Endodermal cell (in vitro differentiated cells): Measurements from ENCODE around the gene KRTAP5-10. TPM values are rescaled to one million over a fixed set of nuclear protein-coding genes. Genes with fewer than 3 reads are reported as not detected.
"Not testable (repeated sequence)": the region's sequence is repeated elsewhere in the genome, so short reads cannot be mapped to it uniquely, and the experiment has no call there.

Experiments used
- DNase-seq: peaks from one replicate; pipeline ENCODE4 v3.0.0-alpha.2; 2017
- H3K27ac ChIP-seq: 2 replicates; pipeline ENCODE4 v1.5.1; 2013; ENCODE audit warnings: mild to moderate bottlenecking, low read depth, low read length, moderate library complexity
- H3K27me3 ChIP-seq: 2 replicates; pipeline ENCODE4 v1.6.1; 2013; ENCODE audit warnings: mild to moderate bottlenecking, low read length, moderate library complexity; ENCODE audit not compliant: insufficient read depth, control insufficient read depth, poor library complexity, severe bottlenecking
- H3K36me3 ChIP-seq: 2 replicates; pipeline ENCODE4 v1.7.0; 2013; ENCODE audit warnings: mild to moderate bottlenecking, low read length, moderate library complexity; ENCODE audit not compliant: control insufficient read depth, insufficient read depth
- H3K4me1 ChIP-seq: one replicate; pipeline ENCODE4 v1.7.0; 2013; ENCODE audit warnings: low read length; ENCODE audit not compliant: control insufficient read depth, insufficient read depth
- H3K4me3 ChIP-seq: 2 replicates; pipeline ENCODE4 v1.5.1; 2013; ENCODE audit warnings: mild to moderate bottlenecking, low read length, moderate library complexity
- H3K9ac ChIP-seq: 2 replicates; pipeline ENCODE4 v1.6.1; 2013; ENCODE audit warnings: mild to moderate bottlenecking, low read length, moderate library complexity; ENCODE audit not compliant: poor library complexity, severe bottlenecking; ENCODE audit errors: extremely low read depth
- H3K9me3 ChIP-seq: 2 replicates; pipeline ENCODE4 v1.6.1; 2013; ENCODE audit warnings: mild to moderate bottlenecking, low read length, moderate library complexity; ENCODE audit not compliant: control insufficient read depth
- H3K27ac Mint-ChIP-seq: 2 replicates; pipeline ENCODE4 v1.8.0; 2020; ENCODE audit warnings: mixed read lengths
- H3K27me3 Mint-ChIP-seq: 2 replicates; pipeline ENCODE4 v1.8.0; 2021; ENCODE audit warnings: mild to moderate bottlenecking, mixed read lengths; ENCODE audit not compliant: insufficient read depth
- H3K36me3 Mint-ChIP-seq: 2 replicates; pipeline ENCODE4 v1.8.0; 2020; ENCODE audit warnings: low read depth, mixed read lengths
- H3K4me1 Mint-ChIP-seq: 2 replicates; pipeline ENCODE4 v1.8.0; 2020; ENCODE audit warnings: mixed read lengths
- H3K4me3 Mint-ChIP-seq: 2 replicates; pipeline ENCODE4 v1.8.0; 2020; ENCODE audit warnings: mild to moderate bottlenecking, moderate library complexity, mixed read lengths
- H3K9me3 Mint-ChIP-seq: 2 replicates; pipeline ENCODE4 v1.8.0; 2020; ENCODE audit warnings: mild to moderate bottlenecking, mixed read lengths
- CTCF ChIP-seq: fragments of 200-600 bp; sonication (generic); conservative IDR thresholded peaks from 2 replicates; pipeline ENCODE4 v1.5.0; 2021; ENCODE audit warnings: antibody characterized with exemption, mild to moderate bottlenecking
- WGBS, 2 experiments: methylation state at CpG; one replicate each; pipeline versions ENCODE4 v1.1.5 to v1.1.7; 2013; ENCODE audit warnings: missing lambda C conversion rate in 2 of 2, mixed read lengths in 1 of 2; ENCODE audit not compliant: insufficient coverage in 1 of 2, insufficient read length in 1 of 2; 5-methylcytosine and 5-hydroxymethylcytosine counted together
- total RNA-seq, 2 donors: library from RNA; stranded (reverse); fragmentation: NEBNext Ultra II Directional in 1 of 2; extraction: Animal tissue kit (Norgen Biotek cat#: 25700) in 1 of 2; gene quantifications; 2 replicates in 1 of 2; 3 replicates in 1 of 2; pipeline ENCODE4 v1.2.1, GENCODE V29; 2021

Gene KRTAP5-10
- total RNA-seq, 2 donors from 2014 or later = 0.29 TPM; not detected in 1

- Histone ChIP-seq H3K4me1 (no peaks in the 10 kb centered on the region), H3K36me3 (no peaks in the 10 kb centered on the region), H3K9ac (no peak overlapping the region), H3K27me3 (no peaks in the 10 kb centered on the region), H3K9me3 (peaks cover 11% of the 10 kb centered on the region), H3K27ac (no peak overlapping the region), H3K4me3 (no peak overlapping the region)
- Mint-ChIP-seq H3K9me3 (peaks cover 22% of the 10 kb centered on the region), H3K36me3 (no peaks in the 10 kb centered on the region), H3K4me1 (peaks cover 9% of the 10 kb centered on the region), H3K4me3 (no peak overlapping the region), H3K27ac (no peak overlapping the region), H3K27me3 (peaks cover 14% of the 10 kb centered on the region)
- DNase-seq = no peak
- no peak for TF ChIP-seq CTCF
- WGBS, 2 experiments = 86 to 97% methylated on average over 1 to 3 of the region's 4 CpGs
Observed at GRCh38 chr11:71564430-71564829, 933 bp upstream of the KRTAP5-10 start.

- 93 to 98% methylated on average over 6 to 10 of the region's 10 CpGs for WGBS, 2 experiments
- no peak for DNase-seq
Observed at GRCh38 chr11:71566081-71566620, 788 bp downstream of the KRTAP5-10 start.

GRCh38 chr11:71566626-71567599, 1.6 kb downstream of the KRTAP5-10 start:
- WGBS, 2 experiments = 71 to 78% methylated on average over 6 to 16 of the region's 21 CpGs
- H3K9ac ChIP-seq = not testable (repeated sequence)

More at GRCh38 chr11:71566081-71566620, 788 bp downstream of the KRTAP5-10 start:
- Histone ChIP-seq H3K27ac (no peak overlapping the region), H3K9me3 (peaks cover 6% of the 10 kb centered on the region), H3K9ac (no peak overlapping the region), H3K36me3 (no peaks in the 10 kb centered on the region), H3K4me3 (no peak overlapping the region), H3K4me1 (no peaks in the 10 kb centered on the region), H3K27me3 (no peaks in the 10 kb centered on the region)
- H3K9me3 Mint-ChIP-seq = peaks cover 6% of the 10 kb centered on the region
- peaks cover 14% of the 10 kb centered on the region for H3K27me3 Mint-ChIP-seq
- no peak overlapping the region for H3K27ac Mint-ChIP-seq
- no peaks in the 10 kb centered on the region for H3K36me3 Mint-ChIP-seq
- H3K4me3 Mint-ChIP-seq = no peak overlapping the region
- H3K4me1 Mint-ChIP-seq = peaks cover 9% of the 10 kb centered on the region
- no peak for TF ChIP-seq CTCF

DNA sequence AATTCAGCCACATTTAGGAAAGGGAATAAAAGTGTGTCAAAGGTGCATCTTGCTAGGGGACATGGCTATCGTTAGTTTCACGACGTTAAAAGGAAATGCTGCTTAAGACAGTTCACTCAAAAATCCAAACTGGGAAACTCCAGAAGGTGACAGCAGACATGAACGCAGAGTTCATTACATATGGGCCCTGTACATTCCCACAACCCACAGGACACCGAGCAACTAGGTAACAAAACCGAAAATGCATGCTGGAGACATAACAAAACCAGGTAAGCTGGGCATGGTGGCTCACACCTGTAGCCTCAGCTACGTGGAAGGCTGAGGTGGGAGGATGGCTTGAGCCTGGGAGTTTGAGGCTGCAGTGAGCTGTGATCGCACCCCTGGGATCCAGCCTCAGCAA, 2.3 kb downstream of the KRTAP5-10 start:
- peaks cover 16% of the 10 kb centered on the region for H3K27me3 Mint-ChIP-seq
- H3K36me3 ChIP-seq, H3K36me3 Mint-ChIP-seq, H3K27me3 ChIP-seq, H3K27ac ChIP-seq, H3K9me3 Mint-ChIP-seq, H3K9ac ChIP-seq, H3K27ac Mint-ChIP-seq, H3K4me3 Mint-ChIP-seq, H3K9me3 ChIP-seq, H3K4me1 ChIP-seq, H3K4me3 ChIP-seq, DNase-seq: not testable (repeated sequence)
- H3K4me1 Mint-ChIP-seq = peaks cover 12% of the 10 kb centered on the region
- 89 to 94% methylated on average over 4 to 8 of the region's 8 CpGs for WGBS, 2 experiments

More at GRCh38 chr11:71566626-71567599, 1.6 kb downstream of the KRTAP5-10 start:
- Mint-ChIP-seq H3K4me1 (peaks cover 11% of the 10 kb centered on the region), H3K27me3 (peaks cover 14% of the 10 kb centered on the region)
- not testable (repeated sequence) for H3K36me3 ChIP-seq, H3K9me3 ChIP-seq, H3K4me3 ChIP-seq, DNase-seq, H3K4me3 Mint-ChIP-seq, H3K36me3 Mint-ChIP-seq, H3K9me3 Mint-ChIP-seq, H3K27ac ChIP-seq, H3K27me3 ChIP-seq, H3K4me1 ChIP-seq, H3K27ac Mint-ChIP-seq
